NCI-H2196 treated with DMSO at 0.1 percent for 48 hours (cell line): ENCODE results near the gene AQP1.

Experiments used
- DNase-seq: peaks from one replicate; lab custom pipeline; 2025; ENCODE audit not compliant: unreplicated experiment; lab: John Stamatoyannopoulos, UW

The AQP1 gene

DNA sequence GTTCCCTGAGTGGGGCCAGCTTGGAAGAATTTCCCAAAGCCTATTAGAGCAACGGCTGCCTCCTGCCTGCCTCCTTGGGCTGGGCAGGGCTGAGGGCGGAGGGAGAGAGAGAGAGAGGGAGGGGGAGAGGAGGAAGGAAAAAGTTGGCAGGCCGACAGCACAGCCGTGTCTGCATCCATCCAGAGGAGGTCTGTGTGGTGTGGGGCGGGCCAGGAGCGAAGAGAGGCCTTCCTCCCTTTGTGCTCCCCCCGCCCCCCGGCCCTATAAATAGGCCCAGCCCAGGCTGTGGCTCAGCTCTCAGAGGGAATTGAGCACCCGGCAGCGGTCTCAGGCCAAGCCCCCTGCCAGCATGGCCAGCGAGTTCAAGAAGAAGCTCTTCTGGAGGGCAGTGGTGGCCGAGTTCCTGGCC lies at the start of gene AQP1:
Gene AQP1, plus strand, starts transcription at position 293 of the 409 bp plus-strand sequence. Its CDS starts 57 bp downstream, at position 350.
- DNase-seq, result no peak

DNA sequence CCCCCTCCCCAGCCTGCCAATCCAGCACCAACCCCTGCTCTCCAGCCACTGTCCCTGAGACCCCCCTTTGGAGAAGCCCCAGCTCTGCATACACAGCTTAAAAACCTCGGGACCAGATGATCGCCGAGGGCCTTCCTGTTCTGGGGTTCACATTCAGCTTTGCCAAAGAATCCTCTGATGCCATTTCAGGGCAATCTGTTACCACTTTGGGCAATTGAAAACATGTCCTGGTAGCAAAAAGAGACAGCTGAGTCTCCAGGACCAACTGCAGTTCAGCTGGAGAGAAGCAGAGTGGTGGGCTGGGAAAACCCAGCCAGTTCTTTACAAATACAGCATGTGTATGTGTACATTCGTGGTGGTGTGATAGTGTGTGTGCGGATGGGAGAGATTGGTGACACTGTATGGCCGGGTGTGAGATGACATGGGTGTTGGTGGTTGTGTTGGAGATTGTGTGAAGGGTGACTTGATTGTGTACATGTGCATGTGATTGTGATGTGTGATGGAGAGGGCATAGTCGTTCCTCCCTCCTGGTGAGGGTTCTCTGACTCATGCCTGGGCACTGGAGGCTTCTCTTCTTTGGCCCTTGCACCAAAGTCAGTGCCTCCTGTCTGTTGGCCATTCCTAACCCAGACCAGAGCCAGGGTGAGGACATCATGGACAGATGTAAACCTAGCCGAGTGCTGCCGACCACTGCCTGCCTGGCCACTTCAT lies 48.5 kb upstream of the AQP1 start:
- DNase-seq, result no peak

DNA sequence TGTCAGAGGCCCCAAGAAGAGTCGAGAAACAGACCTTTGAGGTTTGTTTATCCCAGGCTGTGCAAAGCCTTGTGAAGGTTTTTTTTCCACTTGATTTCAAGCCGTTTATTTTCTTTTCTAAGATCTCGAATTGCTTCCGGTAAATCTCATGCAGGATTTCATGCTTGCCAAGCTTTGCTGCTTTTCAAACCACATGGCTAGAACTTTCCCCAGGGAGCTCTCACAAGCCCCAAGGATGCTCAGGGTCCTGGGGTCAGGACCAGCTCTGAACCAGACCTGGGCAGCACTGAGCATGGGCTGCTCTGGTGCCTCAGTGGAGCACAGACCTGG lies 48.0 kb upstream of the AQP1 start:
- DNase-seq, result no peak

DNA sequence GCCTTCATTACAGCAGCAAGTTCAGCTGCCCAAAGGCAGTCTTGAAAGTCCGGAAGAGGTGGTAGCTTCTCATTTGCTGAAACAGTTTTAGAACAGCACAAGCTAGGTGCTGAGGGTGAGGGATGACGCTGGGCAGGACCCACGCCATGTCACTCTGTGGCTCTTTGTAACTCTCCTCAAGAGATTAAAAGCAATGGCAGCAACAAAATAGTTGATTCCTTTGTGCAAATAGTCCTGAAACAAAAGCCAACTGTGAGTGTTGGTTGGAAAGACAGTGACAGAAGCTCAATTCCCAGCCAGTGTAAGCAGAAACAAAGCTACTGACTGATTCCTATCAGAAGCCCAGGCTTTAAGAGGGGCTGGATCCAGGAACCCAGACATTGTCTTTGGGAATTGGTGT lies 47.6 kb upstream of the AQP1 start:
- no peak for DNase-seq

DNA sequence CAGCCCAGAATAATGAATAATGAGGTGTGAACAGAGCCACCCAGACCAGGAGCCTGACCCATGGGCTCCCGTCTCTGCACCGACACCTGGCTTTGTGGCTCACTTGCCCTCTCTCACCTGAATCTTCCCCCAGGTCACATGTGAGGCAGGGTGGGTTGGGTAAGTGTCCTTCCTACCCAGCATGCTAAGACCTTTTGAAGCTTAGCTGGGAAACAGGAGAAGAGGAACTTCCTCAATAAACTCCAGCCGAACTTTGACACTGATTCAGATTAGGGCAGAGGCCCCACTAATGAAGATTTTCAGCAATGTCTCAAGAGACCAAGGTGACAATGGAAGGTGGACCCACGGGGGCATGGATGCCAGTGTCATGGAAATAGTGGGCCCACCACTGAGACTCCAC lies 46.6 kb upstream of the AQP1 start:
- no peak for DNase-seq

DNA sequence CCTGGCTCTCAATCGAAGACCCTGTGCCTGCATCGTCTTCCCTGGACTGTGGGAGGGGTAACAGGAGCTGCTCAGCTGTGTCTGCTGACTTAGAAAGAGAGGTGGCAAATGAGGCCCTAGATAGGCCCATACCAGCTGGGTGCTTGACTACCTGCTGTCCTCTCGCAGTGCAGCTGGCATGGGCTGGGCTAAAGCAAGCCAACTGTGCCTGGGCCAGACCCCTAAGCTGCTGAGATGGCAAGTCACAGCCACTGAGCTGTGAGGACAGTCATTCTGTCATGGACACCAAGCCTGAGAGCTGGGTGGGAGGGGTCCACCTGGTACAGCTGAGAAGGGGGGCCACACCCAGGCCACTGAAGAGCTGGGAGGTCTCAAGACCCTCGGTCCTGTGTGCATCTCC lies 45.8 kb upstream of the AQP1 start:
- DNase-seq, result no peak

DNA sequence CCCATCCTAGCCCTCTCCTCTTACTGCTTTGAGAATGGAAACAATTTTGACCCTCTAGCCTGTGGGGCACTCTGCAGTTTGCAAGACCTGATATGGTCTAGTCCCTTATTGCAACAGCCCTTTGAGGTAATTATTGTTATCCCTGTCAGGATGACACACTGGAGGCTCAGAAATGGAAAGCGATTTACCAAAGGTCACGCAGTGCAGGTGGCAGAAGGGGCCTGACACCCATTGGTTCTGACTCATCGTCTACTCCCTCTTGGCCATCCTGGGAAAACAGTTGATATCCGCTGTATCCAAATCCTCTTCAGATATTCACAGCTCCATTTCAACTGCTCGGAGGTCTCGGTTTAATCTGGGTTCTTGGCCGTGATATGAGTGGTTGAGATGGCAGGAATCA lies 44.7 kb upstream of the AQP1 start:
- no peak for DNase-seq

DNA sequence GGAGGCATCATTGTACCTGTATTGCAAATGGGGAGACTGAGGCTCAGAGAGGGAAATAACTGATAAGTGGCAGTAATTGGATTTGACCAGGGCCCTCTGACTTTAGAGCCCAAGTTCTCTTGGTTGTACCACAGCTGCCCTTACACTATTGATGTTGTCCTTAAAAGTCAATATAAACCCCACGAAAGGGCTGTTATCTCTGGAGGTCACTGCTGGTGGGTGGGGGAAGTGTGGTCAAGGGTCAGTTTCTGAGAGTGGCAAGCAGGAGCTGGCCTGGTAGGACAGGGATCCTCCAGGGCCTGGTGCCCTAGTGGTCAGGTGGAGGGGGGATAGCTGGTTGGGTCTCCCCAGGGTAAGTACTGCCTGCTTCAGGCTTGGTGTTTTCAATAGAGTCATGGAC lies 44.2 kb upstream of the AQP1 start:
- DNase-seq, result no peak

DNA sequence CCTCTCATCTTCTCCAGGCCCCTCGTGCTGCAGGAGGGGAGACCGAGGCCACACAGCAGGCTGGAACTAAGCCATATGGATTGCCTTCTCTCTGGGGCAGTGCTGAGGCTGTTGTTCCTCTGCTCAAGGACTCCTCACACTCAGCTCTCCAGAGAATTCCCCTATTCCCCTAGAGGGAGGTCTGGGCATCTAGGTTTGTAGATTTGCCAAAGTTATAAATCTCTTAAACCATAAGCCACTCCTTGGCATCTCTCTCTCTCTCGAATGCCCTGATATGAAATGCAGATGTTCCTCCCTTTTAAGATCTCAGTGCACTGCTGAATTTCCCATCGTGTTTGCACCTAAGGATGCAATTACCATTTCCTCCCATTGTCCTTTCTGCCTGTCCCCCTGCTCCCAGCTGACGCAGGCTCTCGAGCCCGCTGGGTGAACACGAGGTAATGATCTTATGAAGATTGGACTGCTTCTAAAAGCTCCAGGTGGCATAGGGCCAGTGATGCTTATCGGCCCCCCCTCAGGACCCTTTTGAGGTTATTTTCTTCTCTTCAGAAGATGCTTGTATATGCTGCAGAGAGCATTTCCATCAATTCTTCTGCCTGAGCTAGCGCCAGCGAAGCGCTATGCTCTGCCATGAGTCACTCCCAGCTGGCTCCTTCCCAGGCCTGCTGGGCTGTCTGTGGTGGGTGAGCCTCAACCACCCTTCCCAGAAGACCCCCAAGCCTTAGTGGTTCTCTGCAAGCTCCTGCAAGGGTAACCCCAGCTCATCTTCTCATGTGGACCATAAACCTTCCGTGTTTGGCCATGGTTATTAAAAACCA lies 41.6 kb upstream of the AQP1 start:
- DNase-seq, result no peak

DNA sequence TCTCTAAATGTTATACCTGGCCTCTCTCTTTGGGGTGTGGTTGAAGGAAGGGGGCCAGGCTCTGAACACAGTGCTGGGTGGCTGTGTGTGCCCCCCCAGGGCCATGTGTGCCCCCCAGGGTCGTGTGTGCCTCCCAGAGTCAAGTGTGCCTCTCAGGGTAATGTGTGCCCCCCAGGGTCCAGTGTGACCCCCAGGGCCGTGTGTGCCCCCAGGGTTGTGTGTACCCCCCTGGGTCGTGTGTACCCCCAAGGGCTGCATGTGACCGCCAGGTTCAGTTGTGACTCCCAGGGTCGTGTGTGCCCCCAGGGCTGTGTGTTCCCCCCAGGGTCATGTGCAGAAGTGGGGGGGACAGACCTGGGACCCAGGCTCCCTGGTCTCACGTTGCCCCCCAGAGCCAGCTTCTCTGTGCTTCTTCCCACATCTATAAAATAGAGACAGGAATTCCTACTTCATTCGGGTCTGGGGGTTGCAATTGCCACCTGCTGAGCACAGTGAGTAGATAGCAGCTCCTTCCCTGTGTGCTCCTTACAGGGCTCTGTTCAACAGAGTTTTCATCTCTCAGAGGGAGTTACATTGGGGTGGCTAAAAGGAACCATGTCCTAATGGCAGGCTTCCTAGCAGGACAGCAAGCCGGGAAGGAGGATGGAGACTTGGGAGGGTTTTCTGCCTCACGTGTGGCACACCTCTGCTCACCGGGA lies 40.7 kb upstream of the AQP1 start:
- DNase-seq, result no peak

DNA sequence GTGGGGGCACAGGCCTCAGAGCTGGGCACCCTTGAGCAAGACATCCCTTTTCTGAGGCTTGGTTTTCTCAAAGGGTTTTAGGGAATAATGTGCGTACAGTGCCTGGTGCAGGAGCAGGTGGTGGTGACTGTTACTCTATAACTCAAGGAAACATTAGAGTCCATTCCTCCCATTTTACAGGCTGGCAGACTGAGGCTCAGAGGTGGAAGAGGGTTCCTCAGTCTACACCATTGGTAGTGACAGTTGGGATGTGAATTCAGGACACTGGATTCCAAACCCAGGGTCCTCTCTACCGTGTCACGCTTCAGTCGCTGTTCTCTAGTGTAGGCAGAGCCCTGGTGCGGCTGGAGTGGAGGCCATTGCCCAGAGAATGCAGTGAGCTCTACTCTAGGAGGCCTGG lies 40.0 kb upstream of the AQP1 start:
- DNase-seq, result no peak

DNA sequence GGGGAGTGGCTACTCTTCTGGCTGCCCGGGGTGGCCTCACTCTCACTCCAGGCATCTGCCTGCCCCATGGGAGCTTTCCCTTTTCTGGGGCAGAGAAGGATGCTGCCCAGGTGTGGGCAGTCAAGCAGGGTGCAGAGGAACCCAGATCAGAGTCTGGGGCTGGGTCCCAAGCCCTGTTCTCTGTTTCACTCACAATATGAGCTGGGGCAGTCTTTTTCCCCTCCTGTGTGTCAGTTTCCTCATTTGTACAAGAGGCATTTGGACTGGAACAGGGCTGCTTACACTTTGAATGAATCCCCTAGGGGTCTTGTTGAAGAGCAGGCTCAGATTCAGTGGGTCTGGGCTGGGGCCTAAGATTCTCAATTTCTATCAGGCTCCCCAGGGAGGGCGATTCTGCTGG lies 38.4 kb upstream of the AQP1 start:
- no peak for DNase-seq

DNA sequence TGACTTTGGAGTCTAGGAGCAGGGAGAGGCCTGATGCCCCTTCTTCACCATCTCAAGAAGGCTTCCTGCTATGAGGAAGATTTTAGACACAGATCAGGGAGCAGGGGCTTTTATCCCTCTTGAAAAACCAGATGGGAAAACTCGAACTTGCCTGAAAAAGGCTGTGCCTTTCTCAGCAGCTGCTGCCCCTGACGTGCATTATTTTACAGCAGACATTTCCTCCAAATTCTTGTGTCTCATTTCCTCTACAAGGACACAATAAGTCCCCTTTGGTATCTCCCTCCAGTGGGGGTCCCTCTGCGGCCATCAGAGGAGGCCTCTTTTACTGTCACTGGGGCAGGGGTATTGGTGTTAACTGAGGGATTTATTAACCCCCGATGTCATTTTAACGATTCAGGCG lies 38.0 kb upstream of the AQP1 start:
- no peak for DNase-seq

DNA sequence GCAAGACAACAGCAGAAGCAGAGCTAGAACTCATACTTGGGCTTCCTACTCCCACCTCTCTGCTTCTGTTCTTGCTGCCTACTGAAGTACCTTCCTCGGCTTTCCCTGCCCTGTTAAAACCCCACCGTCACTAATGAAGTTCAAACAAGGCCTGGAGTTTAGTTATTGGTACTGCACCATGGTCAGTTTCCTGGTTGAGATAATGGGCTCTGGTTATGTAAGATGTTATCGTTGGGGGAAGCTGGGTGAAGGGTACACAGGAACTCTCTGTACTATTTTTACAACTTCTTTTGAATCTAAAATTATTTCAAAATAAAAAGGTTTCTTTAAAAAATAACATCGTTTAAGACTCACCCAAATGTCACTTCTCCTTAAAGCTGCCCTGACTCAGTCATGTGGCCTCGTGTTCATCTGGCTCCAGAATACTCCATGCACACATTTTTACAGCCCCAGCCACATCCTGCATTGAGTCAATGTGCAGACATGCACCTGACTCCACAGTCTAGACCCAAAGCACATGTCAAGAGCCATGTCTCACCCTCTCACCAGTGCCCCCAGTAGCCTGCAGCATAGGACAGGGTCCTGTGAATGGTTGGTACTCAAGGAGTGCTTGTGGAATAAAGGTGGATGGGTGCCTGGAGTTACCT lies 36.9 kb upstream of the AQP1 start:
- no peak for DNase-seq

DNA sequence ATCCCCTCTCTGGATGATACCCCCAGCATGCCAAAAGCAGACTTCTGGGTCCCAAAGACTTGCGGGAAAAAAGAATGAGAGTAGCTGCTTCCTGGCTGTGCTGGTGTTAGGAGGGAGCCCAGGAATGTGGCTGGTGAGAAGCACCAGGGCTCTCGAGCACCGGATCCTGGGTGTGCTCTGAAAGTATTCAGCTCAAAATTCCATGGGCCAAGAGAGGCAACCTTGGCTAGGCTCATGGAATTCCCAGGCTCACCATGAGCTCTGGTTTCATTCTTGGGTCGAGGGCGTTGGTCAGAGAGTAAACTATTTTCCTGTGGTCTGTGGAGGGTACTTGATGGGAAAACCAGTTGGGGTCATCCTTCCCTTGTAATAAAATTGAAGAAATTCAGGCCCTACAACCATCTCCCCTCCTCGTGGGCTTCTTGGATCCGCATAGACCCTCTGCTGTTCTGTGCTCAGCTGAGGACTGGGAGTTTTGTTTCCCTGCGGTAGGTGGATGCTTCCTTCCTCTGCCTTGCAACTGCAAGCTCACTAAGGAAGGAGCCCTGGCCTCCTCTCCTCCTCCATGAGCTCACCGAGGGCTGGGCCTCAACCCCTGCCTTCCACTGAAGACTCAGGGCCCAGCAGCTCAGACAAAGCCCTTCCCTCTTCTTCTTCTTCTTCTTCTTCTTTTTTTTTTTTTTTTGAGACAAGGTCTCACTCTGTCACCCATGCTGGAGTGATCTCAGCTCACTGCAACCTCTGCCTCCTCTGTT lies 34.5 kb upstream of the AQP1 start:
- no peak for DNase-seq

DNA sequence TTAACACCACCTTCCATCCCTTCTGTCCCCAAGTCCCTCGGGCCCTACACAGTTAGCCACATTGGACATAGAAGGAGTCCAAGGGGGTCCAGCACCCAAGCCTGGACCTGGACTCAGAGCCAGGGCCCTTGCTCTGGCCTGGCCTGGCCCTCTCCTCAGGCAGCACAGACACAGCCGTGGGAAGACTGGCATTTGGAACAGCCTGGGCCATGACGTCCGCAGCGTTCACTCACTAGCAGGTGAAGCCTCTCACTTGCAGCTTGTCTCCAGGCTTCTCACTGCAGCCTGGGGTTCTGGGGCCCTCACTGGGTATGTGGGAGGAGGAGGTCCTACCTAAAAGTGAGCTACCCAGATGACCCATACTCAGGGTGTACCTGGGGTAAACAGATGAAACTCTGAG lies 33.7 kb upstream of the AQP1 start:
- no peak for DNase-seq

DNA sequence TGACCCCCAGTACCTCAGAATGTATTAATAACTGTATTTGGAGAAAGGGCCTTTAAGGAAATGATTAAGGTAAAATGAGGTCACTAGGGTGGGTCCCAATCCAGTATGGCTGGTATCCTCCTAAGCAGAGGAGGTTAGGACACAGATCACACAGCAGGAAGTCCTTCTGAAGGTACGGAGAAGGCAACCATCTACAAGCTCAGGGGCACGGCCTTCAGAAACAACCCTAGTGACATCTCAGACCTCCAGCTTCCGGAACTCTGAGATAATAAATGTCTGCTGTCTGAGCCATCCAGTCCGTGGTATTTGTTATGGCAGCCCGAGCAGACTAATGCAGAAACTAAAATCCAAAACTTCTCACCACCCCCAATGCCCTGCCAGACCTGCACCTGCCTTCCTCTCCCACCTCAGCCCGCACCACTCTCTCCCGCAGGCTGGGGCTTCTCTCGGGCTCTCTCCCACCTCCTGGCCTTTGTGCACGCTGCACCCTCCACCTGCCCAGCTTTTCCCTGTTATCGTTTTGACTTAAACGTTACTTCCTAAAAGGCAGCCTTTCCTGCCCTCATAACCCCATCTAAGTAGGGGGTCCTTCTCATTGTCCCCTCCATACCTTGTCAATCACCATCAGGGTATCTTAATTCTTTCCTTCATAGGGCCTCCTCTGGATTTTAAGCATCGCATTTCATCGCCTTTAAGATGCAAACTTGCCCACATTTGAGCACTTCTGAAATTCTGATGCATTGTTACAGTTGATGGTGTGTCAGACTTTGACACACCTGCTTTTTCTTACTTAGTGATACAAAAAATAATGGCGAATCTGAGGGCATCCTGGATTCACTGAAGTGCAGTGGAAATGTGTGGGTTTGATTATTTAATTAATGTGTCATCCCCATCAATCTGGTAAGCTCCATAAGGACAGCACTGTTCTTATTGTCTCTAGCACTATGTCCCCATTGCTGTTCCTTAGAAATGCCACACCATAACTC lies 32.2 kb upstream of the AQP1 start:
- DNase-seq, result no peak

DNA sequence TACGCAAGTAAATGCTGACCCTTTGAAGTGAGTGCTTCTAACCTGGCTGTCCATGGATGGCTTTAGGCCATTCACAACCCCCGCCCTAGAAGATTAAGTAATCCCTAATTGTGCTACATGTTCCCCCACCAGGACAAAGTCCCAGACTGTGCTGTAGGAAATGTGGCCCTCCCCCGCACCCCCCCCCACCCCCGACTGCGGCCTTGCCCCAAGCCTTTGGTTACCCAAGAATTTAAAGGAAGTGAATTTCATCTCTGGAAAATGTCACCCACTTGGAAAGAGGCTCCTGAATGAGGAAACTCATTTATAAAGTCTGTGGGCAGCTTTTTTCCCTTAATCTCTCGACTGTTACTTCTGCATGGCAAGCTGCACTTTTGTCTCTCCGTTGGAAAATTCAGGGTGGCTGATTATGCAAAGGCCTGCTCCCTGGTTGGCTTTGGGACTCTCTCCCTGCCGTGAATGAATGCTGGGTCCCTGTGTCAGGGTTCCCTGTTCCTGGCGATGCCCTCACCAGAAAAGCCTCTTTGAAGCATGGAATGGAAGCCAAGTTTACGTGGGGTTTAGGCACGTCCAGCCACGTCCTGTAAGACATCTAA lies 31.4 kb upstream of the AQP1 start:
- DNase-seq, result no peak

DNA sequence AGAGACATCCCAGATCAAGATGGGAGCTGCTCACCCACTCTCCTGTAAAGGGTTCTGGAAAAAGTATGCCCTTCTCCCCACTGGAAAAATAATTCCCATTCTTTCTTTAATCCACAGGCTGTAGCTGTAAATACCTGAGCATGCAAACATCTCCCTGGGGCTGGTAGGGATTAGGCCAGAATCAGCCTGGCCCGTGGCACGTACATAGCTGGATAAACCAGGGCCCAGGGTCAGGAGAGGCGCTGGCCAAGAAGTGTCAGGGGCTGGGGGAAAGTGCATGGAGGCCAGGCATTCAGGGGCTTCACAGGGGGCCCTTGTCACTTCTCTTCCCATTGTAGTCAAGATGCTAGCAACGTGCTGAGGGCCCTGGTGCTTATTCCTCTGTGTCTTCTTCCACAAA lies 30.7 kb upstream of the AQP1 start:
- no peak for DNase-seq
